GM10266 (cell line): ENCODE results near the gene MLF1.

Source experiments
- DNase-seq: peaks from one replicate; pipeline ENCODE4 v3.0.0; 2012; ENCODE audit errors: extremely low spot score
- CTCF ChIP-seq: IDR thresholded peaks from 2 replicates; pipeline ENCODE4 v1.5.1; 2012; ENCODE audit warnings: mild to moderate bottlenecking, low read depth; ENCODE audit not compliant: control insufficient read depth, insufficient read depth; ENCODE audit errors: missing control alignments

The MLF1 gene

DNA sequence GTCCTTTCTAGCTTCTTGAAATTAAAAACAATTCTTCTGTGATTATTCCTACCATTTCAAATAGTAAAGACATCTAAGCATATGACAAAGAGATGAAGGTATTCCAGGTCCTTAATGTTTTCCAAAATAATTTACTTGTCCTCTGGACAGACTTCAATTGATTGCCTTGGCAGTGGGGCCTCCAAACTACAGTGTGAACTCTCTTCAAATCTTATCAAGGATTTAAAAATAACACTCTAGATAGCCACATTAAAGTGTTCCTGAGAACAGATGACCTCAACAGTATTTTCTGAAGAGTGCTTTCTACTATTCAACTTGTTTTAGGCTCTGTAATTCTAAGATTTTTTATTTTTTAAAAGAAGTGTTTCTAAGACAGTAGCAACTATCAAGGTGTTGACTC, 7.9 kb upstream of the MLF1 start:
- no peak for DNase-seq
- no peak for TF ChIP-seq CTCF

- DNase-seq: no peak
- TF ChIP-seq CTCF: no peak
Measured at GRCh38 chr3:158565076-158565475, 5.9 kb upstream of the MLF1 start.

DNA sequence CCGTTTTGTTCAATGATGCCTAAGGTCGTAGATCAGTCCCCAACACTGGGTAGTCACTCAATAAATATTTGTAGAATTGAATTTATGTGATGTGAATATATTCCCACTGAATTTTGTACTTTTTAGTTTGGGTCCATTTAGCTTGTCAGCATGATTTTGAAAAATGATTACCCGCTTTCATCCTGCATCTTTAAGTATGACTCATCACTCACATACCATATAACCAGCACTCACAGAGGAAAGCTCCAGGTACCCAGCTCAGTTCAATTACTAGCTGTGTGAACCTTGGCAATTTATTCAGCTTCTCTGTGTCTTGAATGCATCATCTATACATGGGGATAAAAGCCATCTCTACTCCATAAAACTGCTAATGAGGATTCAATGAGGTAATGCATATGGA, 2.2 kb upstream of the MLF1 start:
- no peak for TF ChIP-seq CTCF
- DNase-seq: no peak

DNA sequence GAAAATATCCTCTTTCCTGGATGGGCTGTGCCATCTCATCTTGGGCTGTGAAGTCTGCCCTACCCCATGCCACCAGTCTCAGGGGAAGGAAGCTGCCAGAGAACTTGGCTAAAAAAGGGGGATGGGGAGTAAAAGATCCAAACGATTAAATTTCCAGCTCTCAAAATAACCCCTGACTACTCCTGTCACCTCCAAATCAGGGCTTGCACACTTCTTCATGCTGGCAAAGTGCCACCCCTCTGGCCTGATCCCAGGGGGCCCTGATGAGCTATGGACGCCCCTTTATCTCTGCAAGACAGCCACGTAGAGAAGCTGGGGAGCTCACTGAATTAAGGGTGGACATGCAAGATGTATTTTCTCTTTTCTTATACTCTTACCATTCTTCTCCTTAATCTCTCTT, 1.2 kb upstream of the MLF1 start:
- TF ChIP-seq CTCF: no peak
- no peak for DNase-seq

- TF ChIP-seq CTCF: no peak
- DNase-seq: no peak
Measured at GRCh38 chr3:158571969-158572765, 1.2 kb downstream of the MLF1 start.

DNA sequence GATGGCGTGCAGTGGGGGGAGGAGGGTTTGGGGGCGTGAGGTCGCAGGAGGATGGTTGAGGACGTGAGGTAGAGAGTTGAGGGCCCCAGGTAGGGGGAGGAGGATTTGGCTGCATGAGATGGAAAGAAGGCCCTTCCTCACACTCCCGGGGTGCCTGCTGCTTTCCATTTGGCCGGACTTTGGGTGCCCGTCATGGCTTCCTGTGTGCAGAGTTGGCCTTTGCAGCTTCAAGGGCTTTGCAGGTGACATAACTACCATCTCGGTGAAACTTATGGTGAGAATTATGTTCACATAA, 1.7 kb downstream of the MLF1 start:
- TF ChIP-seq CTCF: no peak
- no peak for DNase-seq

DNA sequence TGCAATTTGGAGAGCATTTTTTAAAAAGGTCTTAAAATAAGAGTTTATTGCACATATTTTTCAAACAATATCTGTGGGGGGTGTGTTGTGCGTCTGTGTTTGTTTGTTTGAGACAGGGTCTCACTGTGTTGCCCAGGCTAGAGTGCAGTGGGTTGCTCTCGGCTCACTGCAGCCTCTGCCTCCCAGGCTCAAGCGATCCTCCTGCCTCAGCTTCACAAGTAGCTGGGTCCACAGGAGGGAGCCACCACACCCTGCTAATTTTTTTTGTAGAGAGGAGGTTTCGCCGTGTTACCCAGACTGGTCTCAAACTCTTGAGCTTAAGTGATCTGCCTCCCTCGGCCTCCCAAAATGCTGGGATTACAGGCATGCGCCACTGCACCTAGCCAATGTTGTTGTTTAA, 2.7 kb downstream of the MLF1 start:
- TF ChIP-seq CTCF: no peak
- DNase-seq: no peak
